Activated T-helper 1 cell treated with anti-CD3 and anti-CD28 coated beads, Interleukin-2, amount 50 U/mL, for 16 hours (primary cell): ENCODE measurements around the gene TDRKH.

Experiments used
- DNase-seq, 2 donors: peaks; one replicate each; pipeline ENCODE4 v3.0.0-alpha.2; 2020; ENCODE audit warnings: low read depth in 1 of 2, low spot score in 1 of 2

The TDRKH gene

DNA sequence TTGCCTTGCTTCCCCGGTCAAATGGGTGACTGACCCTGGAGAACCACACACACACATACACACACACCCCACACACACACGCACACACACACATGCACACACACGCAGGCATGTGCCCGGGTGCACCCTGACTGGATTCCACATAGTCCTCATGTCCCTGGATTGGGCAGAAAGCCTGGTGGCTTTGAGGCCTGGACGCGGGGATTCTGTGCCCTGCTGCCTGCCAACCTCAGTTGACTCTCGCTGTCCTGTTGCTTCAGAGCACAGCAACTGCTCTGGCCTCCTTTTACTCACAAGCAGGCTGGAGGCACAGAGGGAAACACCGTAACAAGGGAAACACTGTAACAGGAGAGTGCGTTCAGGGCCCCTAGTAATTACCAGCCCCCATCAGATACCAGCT is 34.9 kb upstream of the TDRKH start:
- DNase-seq = no peak

DNA sequence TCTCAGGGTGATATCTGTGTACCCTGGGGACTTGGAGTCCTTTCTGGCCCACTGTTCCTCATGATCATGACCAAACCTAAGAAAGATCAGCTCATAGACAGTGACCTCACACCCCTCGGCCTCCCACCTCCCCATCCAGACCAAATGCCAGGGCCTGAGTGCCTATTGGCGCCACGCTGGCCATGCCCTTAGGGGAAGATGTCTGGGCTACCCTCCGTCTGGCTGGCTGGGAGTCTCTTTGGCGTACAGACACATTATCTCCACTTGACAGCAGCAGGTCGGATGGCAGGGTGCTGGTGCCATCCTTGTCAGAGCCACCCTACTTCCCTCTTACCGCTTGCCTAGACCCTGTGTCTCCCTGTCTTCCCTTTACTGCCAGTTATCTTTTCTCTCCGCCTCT is 32.9 kb upstream of the TDRKH start:
- DNase-seq = no peak

DNA sequence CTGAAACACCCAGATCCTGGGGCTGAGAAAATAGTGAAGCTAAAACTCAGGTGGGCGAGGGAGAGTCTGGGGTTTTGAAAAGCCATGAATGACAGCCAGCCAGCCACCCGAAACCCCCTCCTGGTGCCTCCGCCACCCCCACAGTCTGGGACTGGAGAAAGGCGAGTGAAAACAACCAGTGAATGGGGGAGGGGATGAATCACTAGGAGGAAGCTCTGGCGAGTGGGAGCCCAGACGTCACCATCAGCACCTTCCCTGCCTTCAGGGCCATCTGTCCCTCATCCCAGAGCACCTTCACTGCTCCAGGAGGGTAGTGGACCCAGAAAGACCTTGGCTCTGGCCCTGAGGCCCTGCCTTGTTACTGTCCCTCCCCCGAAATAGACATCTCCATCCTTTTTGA is 32.1 kb upstream of the TDRKH start:
- DNase-seq = no peak

DNA sequence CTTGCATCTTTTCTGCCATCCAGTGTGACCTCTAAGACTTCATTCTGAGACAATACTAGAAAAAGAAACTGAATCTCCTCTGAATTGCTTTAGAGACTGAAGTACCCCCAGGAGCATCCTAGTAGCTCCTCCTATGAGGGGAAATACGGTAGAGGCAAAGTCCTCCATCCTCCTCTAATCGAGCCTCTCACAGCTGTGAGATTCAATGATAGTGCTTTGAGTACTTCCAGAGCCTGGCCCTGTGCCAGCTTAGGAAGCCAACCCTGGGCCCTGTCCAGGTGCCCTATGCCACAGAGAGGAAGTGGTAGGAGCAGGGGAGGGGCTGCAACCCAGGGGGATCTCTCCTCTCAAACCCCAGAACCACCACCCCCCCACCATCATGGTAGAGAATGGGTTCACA is 30.6 kb upstream of the TDRKH start:
- no peak for DNase-seq

DNA sequence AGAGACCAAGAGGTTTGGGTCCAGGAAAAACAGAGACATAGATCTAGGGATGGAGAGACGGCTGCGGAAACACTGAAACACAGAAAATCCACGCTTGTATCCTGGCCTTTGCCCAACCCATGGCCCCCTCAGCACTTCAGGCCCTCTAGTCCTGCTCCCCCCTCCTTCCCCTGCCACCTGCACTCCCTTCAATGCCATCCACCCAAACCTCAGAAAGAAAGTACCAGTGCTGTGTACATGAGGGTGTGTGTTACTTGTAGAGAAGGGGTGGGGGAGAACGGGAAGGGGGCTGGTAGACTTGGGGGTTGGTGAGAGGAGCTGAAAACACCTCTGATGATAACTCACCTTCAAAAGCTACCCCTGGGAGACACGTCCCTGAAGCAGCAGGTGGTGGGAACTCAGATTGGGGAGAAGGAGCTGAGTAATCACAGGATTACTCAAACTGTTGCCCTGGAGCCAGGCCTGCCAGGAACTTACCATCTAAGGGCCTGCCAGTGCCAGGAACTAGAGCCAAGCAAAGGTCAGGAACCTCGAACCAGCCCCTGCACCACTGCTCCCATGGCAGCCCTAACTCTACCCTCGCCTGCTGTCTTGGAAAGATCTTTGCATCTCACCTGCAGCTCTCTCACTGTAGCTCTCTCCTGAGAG is 29.8 kb upstream of the TDRKH start:
- no peak for DNase-seq

DNA sequence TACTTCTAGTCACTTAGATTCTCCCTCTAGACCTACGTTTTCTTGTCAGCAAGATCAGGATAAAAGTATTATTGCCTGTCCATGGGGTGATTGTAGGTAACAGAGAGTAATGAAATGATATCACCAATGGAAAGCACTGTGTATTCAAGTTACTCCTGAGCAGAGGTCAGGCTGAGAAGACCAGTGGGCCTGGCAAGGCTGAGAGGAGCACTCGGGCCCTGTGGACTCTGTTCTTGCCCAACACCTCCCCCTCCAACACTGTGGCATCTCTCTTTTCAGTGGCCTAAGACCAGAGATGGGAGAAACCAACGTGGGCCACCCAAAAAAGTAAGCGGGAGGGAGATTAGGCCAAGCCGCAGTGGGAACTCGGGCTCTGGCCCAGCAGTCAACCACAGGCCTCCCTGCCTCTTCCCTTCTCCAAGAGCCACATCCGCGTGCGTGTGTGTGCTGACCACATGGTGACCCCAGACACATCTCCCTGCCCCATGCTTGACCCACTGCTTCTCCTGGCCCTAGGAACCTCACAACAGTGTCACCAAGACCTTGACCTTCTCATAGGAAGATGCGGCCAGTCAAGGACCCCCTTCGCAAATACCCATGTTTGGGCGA is 29.0 kb upstream of the TDRKH start:
- no peak for DNase-seq

DNA sequence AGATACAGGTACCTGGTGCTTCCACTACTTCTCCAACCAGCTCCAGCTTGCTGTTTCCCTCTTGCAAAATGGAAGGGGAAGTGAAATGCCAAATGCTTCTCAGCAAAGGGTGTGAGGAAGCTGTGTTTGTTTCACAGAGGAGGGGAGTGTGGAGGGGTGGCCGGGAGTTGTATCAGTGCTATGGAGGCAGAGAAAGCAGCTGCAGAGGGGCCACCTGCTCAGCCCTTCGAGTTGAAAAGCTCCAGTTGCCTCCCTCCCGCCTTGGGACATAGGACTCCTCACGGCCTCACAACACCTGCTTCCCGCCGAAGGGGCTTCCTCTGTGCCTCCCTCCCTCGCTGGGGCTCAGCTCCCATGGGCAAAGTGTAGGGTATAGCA is 27.0 kb upstream of the TDRKH start:
- DNase-seq = no peak

DNA sequence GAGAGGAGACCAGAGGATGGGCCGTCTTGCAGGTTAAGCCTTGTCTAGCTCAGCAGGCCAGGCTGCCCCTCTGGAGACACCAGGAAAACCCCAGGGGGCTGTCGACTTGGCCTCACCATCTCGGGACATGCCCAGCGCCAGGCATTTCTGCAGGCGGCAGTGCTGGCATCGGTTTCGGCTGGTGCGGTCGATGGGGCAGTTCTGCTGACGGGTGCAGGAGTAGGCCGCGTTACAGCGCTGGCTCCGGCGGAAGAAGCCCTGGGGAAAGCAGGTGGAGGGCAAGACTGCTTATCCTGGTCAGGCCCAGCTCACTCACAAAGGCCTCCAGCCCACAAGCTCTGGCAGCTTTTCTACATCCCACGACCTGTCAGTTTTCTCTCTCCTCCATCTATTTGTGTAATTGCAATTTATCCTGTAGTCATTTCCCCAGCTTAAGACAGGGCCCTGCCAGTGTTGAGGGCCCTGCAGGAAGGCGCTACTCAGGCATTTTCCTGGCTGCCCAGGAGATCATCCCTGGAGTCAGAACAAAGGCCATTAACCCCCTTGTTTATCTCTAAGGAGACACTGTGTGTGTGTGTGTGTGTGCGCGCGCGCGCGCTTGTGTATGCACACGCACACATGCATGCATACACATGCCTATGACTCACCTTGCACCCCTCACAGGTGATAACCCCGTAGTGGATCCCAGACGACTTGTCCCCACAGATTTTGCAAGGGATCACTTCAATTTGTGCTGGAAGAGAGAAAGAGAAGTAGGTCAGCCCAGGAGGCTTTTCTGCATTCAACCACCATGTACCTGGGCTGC is 26.4 kb upstream of the TDRKH start:
- no peak for DNase-seq

DNA sequence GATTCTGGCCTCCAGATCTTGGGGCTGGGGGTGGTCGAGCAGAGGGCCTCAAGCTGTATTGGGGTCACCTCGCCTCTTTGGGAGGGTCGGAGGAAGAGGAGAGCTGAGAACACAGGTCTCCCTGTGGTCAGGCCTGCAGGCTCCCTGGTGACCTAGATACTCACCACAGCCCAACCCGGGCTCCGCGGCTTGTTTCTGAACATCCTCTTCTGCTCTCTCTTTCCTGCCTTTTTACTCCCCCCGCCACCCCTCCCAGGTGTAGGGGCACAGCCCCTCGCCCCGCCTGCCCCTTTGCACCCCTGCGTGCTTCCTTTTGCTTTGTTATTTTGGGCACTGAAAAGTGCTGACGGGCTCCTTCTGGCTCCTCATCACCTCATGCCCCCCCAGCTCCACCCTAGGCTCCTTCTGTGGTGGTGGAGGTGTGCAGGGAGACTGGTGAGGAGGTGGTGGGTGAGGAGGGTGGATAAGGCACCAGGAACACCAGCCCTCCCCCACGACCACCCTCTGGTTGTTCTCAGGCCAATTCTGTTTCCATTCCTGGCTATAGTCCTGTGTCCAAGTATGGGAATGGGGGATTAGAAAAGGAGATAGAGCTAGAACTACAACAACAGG is 25.5 kb upstream of the TDRKH start:
- no peak for DNase-seq

DNA sequence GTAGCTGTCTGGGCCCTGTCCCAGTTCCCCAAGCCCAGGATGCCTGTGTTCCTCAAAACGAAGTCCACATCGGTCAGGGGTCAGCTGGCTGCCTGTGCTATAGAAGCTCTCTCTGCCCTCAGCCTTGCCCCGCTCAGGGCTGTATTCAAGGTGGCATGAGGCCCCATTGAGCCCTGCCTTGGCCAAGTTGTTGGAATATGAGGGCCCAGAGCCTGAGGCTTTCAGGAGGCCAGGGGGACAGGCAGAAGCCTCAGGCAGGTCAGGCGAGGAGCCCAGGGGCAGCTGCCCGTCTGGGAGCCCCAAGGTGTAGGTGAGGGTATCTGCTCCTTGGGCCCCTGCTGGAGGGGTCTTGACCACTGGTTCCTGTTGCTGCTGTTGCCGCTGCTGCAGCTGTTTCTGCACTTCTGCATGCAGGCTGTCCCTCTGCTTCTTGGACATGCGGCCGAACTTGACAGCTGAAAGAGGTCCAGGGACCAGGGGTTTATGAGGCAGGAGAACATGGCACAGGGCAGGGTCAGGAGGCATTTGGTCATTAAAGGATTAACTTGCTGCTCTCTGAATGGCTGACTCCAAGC is 24.8 kb upstream of the TDRKH start:
- no peak for DNase-seq

DNA sequence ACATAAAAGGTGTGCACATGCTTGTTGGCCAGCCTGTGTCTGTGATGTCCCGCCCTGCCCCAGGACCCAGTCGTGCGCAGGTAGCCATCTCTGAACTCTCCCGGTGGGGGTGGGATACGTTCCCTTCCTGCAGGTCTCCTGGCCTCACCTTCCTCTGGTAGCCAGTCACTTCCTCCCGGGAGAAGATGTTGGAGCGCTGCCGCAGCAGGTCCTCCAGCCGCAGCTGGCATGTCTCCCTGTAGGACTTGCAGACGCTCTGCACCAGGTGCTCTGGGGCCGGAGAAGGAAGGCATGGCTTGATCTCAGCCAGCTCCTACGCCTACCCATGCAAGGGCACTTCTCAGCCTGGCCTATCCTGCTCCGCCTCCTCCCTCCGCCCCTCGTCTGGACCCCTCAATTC is 24.1 kb upstream of the TDRKH start:
- no peak for DNase-seq

DNA sequence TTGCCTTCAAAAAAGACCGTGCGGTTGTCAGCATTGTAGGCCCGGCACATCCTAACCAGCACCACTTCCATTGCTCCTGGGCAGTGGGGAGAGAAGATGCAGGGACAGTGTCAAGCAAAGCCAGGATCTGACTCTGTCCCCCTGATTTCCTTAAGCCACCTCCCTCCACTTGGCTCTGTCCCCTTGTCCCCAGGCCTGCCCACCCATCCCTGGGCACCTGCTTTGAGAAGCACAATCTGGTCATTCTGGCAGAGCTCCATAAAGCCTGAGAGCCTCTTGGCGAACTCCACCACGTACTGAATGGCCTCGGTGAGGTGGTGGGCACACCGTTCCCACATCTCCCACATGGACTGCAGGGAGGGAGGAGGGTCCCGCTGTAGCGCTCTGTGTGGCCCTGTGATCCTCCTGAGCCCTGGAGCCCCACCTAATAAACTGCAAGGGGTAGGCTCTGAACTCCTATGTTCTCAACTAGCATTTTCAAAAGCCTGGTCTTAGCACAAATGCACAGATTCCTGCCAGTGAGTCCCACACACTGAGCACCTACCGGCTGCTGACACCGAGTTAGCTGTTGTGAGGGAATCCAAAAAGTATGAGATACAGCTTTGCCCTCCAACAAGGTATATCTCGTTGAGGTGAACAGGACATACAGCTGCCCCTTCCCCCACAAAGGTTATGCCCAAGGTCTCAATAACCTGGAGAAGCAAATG is 23.1 kb upstream of the TDRKH start:
- DNase-seq = no peak

DNA sequence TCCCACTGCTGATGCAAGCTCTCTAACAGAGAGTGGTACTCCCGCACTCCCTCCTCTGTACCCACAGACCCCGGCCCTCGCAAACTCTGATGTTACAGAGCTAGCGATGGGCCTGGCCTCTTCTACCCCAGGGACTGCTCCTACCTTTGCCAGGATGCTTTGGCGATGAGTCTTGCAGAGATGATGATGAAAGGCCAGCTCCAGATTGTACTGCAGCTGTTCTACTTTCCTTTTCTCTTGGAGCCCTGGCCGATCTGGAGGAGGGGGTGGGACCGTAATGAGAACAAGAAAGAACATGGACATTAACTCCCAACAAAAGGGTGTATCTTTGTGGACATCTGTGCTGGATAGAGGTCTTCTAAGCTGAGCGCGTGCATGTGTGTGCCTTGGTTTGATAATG is 20.9 kb upstream of the TDRKH start:
- no peak for DNase-seq

DNA sequence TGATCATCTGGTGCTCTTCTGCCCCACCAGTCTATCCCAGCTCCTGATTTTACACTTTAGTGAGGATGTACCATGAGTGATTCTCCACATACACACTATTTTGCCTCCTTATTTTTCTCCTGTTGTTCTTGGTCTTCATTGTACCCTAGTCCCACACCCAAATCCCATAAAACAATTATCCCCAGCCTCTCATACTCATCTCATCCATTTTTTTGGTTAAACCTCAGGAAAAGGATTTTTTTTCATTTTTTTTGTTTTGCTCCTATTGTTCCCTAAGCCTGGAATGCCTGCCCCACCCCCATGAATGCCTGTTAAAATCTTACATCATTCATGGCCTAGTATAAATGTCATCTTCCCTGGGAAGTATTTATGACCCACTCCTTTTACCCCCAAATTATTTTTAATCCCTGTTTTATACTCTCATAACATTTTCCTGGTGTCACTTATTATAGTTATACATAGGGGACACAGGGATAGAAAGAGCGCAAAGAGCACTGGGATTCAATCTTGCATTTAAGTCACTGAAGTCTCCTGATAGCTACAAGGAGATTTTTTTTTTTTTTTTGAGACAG is 19.8 kb upstream of the TDRKH start:
- no peak for DNase-seq

DNA sequence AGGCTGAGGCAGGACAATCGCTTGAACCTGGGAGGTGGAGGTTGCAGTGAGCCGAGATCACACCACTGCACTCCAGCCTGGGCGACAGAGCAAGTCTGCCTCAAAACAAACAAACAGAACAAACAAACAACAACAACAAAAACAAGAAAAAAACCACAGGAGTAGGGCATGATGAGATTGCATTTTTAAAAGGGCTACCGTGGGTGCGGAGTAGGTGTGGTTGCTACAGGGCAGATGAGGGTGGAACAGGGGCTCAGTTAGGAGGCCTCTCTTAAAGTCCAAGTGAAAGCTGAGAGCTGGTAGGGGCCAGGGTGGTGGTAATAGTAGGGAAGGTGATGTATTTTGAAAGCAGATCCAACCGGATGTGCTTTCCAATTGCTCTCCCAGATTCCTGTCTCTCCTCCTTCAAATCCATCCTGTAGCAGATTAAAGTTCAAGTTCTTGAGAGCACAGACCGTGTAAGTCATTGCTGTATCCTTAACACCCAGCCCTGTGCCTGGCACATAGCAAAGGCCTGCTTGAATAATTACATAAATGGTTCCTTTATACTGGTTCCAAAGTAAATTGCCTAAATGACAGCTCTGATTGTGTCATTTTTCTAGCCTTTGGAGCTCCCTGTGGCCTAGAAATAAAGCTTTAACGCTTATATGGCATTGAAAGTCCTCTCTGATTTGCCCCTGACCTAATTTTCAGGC is 19.1 kb upstream of the TDRKH start:
- no peak for DNase-seq

DNA sequence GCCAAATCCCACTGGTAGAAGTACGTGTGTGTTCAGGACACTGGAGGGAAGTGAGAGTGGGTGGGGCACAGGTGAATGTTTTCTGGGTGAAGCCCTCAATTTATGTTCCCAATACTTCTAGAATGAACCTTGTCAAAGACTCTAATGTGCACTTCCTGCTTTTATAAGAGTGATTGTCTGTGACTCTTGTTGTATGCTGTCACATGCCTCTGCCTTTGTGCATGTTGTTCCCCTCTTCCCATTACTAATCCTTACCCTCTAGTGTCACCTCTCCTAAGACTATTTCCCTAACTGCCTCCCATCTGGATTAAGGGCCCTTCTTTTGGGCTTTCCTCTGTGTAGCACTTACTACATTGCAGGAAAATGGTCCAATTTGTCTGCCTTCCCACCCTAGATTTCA is 17.5 kb upstream of the TDRKH start:
- DNase-seq = no peak

DNA sequence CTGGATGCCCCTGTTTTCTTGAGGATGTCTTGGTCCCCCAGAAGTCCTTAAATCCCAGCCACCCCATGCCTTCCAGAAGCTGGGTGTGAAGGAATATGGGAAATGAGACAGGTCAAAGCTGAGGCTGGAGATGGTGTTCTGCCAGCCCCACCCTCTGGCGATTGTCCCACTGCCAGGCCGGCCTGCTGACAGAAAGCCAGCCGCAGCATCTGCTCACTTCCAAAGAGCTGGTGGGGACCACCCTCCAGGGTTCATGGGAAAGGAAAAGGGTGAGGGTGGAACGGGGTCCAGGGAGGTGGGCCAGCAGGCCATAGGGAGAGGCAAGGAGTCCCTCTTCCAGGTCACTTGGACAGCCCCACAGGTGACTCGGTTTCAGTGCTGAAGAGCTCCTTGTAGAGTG is 16.8 kb upstream of the TDRKH start:
- no peak for DNase-seq

DNA sequence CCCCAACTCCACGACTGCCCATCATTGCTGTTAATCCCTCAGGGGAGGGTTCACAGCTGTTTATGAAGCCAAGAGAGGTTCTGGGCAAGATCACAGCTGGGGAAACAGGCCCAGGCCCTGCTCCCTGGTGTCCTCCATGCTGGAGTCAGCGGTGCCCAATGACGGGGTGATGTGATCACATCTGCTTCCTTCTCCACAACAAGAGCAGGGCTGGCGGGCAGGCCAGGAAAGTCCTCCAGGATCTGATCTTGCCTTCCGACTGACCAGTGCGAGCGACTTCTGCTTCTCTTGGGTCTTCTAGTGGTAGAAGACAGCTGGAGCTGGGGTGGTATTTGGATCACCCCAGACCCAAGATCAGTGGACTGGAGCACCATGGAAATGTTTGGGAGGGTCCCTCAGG is 15.9 kb upstream of the TDRKH start:
- DNase-seq = no peak

DNA sequence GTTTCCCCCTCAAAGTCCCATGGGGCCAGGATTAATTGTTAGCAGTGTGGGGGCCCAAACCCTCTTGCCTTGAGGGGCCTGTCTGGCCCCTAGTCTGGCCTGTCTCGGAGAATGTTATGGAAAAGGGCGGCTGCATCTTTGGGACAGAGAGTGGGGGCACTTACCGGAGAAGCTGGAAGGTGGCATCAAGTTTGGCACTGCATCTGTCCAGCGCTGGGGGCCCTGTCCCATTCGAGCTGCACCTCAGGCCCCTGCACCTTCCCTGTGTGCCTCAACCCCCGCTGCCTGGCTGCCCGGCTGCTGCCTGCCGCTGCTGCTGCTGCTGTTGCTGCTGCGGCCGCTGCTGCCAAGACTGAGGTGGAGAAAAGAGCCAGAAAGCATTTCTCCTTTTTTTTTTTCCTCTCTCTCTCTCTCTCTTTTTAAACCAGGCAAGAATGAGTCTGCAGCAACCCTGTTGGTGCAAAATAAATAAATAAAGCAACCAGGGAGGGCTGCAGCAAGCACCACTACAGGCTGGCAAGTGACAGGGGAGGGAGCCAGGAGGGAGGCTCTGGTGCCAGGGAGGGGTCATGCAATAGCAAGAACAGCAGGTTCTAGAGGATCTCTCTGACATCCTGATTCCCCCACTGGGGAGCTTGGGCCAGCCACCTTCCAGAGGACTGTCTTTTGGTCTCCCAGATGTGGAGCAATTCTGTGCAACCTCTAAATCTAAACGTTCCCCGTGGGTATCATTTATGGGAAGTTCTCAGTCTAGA is 14.9 kb upstream of the TDRKH start, which contains the start of gene LINGO4:
TSS of gene LINGO4 (minus strand) at position 354 of the 755 bp plus-strand sequence. CDS start 2,715 bp downstream, outside the sequence.
- no peak for DNase-seq
